ENCODE results near the gene FAM174B.

FAM174B gene

DNA sequence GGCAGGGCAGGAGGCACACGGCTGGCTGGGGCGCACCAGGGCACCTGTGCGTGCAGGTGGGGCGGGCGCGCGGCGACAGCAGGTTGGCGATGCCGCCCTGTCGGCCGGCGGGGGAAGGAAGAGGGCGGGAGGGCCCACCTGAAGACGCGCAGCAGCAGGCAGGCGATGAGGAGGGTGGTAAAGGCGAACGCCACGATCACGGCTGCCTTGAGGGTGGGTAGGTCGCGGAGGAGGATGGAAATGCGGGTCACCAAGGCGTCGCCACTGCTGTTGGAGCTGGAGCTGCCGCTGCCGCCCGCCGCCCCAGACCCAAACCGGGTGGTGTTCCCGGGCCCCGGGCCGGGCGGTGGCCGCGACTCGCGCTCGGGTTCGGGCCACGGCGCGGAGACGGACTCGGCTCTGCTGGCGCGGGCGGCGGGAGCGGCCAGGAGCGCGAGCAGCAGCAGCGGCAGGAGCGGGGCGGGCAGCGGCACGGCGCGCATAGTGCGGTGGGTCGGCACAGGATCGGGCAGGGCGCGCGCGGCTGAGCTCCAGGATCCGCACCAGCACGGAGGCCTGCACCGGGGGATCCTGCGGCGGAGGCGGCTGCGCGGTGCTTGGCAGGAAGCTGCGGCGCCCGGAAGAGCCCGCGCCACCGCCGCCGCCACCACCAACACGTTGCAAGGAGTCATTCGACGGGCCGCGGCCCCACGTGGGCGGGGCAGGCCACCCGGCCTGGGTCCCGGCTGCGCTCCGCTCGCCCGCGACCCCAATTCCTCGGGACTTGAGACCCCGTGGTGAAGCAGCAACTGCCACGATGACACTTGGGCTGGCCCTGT is at the start of gene FAM174B:
Gene FAM174B, minus strand, starts transcription at position 598 of the 818 bp plus-strand sequence.
- DNase-seq (ENCODE audit: low spot score): no peak

DNA sequence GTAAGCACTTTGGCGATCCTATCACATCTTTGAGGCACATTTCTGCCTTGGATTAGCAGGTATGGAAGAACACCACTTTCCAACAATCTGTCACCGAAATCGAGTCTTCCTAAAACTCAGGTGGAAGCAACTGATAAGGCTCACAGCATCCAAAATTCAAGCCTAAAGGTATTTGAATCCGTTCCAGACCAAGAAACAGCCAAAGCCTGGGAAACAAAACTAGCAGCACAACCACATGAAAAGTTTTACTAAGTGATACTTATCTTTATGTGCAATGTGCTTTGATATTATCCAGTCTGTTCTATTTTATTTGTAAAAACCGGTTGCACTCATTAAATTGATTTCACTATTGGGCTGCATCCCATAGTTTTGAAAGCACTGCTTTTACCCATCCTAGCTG is 40.5 kb upstream of the FAM174B start:
- no peak for DNase-seq (ENCODE audit: low spot score)

- no peak for DNase-seq (ENCODE audit: low spot score)
These were observed 38.2 kb upstream of the FAM174B start for GRCh38 chr15:92693691-92694331.

DNA sequence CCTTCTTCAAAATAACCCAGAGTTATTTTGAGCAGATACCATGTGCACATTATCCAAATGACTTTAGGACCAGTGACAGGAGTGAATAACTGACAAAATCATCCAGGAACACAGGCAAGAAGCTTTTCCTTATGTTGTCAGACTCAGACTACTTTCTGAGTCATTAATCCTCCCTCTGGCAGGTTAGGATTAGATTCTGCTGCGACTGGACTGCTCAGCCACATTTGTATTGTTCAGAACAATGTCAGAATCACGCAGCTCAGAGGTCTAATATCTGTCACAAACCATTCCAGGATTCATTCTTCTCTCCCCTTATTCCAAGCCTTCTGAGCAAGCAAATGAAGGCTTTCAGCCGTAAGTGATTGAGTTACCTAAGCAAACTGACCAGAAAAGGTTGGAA is 34.8 kb upstream of the FAM174B start:
- DNase-seq (ENCODE audit: low spot score): no peak

- no peak for DNase-seq (ENCODE audit: low spot score)
These were observed 32.2 kb upstream of the FAM174B start for GRCh38 chr15:92687746-92688145.

- DNase-seq (ENCODE audit: low spot score): no peak
These were observed 31.6 kb upstream of the FAM174B start for GRCh38 chr15:92687195-92687602.

DNA sequence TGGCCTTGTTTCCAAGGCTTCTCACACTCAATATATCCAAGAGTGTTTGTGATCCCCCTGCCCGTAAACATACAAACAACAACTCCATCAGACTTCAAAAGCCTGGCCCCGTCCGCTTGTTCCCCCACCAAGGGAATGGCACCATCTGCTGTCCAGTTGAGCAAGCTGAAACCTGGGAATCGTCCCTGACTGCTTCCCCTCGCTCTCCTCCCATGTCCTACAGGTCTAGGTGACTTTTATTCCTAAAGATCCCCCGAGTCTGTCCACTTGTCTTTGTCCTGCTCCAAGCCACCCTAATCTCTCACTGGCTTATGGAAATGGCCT is 27.9 kb upstream of the FAM174B start:
- no peak for DNase-seq (ENCODE audit: low spot score)

- no peak for DNase-seq (ENCODE audit: low spot score)
These were observed 27.4 kb upstream of the FAM174B start for GRCh38 chr15:92682741-92683510.

GRCh38 chr15:92681141-92681631 is 25.6 kb upstream of the FAM174B start:
- DNase-seq (ENCODE audit: low spot score): no peak

DNA sequence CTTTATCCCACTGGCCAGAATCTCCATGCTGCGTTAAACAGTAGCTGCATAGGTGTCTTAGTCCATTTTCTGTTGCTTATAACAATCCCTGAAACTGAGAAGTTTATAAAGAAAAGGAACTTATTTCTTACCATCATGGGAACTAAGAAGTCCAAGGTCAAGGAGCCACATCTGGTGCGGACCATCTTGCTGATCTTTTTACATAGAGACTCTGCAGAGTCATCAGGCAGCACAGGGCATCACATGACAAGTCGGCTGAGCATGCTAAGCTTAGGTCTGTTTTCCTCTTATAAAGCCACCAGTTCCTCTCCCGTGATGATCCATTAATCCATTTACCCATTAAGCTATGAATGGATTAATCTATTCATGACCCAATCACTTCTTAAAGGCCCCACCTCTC is 22.4 kb upstream of the FAM174B start:
- DNase-seq (ENCODE audit: low spot score): no peak

GRCh38 chr15:92676561-92676960 is 21.0 kb upstream of the FAM174B start:
- no peak for DNase-seq (ENCODE audit: low spot score)

DNA sequence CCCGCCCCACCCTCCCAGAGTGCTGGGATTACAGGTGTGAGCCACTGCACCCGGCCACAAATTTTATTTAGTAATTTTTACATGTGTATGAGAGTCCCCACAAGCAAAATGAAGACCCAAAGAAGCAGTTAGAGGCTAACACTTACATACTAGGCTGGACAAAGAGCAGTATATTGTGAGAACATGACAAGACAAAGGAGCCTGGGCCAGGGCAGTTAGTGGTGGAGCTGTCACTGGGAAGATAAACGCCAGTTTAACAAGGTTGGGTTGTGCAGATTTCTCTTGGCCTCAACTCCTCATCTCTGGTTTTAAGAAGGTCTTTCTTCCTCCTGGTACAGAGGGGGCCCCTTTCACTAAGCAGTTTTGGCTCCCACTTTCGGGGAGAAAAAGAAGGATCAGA is 19.9 kb upstream of the FAM174B start:
- DNase-seq (ENCODE audit: low spot score): no peak

DNA sequence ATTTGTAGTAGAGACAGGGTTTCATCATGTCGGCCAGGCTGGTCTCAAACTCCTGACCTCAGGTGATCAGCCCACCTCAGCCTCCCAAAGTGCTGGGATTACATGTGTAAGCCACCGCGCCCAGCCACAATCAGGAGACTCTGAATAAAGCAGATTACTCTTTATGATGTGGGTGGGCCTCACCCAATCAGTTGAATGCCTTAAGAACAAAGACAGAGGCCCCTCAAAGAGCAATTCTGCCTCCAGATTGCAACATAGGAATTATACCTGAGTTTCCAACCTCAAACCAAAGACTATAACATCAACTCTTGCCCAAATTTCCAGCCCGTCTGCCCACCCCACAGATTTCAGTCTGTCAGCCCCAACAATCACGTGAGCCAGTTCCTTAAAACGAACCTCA is 18.8 kb upstream of the FAM174B start:
- no peak for DNase-seq (ENCODE audit: low spot score)

GRCh38 chr15:92672102-92672501 is 16.5 kb upstream of the FAM174B start:
- DNase-seq (ENCODE audit: low spot score): no peak

- no peak for DNase-seq (ENCODE audit: low spot score)
These were observed 15.8 kb upstream of the FAM174B start for GRCh38 chr15:92671406-92671805.

DNA sequence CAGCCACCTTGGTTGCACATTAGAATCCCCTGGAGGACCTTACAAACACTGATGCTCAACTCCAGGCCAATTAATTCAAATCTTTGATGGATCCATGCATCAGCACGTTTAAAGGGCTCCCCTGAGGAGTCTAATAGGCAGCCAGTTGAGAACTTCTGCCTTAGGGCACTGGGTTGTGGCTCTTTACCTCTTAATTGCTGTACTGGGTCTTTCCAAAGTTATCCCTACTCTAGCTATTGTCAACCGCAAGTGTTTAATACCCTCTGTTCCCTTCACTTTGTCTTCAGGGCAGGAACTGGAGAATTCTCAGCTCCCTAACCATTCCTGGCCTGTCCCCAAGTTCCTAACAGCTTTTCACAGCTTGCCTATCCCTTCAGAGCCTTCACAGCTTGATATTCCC is 15.0 kb upstream of the FAM174B start:
- no peak for DNase-seq (ENCODE audit: low spot score)

DNA sequence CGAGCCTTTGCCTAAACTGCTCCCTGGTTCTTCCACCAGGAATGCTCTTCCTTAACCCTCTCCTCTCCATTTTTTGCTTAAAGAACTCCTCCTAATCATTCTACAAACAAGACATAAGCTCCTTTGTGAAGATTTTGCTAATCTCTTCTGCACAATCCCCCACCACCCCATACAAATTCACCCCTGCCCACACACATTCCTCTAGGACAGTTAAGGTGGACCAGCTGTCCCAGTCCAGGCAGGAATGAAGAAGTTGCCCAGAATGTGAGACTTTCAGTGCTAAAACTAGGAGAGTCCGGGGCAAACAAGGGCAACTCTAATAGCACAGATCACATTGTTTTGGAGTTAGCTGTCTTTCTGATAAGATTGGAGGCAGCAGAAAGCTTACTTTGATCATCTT is 13.9 kb upstream of the FAM174B start:
- DNase-seq (ENCODE audit: low spot score): no peak

GRCh38 chr15:92668620-92669019 is 13.0 kb upstream of the FAM174B start:
- DNase-seq (ENCODE audit: low spot score): no peak

DNA sequence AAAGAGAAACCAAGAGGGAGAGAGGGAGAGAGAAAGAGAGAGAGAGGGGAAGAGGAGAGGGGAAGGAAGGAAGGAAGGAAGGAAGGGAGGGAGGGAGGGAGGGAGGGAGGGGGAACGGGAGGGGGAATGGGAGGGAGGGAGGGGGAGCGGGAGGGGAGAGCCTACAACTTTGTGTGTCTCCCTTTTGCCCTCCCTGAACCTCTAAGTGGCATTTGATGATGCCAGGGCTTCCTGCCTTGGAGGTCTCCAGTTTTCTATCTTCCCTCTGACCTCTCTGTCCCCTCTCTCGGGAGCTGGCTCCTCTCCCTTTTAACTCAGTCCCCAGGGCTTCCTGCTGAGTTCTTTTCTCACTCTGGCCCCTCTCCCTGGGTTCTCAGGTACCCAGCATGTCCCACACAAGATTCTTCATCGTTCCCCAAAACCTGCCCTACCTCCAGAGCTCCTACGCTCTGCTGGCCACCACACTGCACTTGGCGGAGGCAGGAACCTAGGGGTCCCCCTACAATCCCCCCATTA is 12.5 kb upstream of the FAM174B start:
- DNase-seq (ENCODE audit: low spot score): no peak

DNA sequence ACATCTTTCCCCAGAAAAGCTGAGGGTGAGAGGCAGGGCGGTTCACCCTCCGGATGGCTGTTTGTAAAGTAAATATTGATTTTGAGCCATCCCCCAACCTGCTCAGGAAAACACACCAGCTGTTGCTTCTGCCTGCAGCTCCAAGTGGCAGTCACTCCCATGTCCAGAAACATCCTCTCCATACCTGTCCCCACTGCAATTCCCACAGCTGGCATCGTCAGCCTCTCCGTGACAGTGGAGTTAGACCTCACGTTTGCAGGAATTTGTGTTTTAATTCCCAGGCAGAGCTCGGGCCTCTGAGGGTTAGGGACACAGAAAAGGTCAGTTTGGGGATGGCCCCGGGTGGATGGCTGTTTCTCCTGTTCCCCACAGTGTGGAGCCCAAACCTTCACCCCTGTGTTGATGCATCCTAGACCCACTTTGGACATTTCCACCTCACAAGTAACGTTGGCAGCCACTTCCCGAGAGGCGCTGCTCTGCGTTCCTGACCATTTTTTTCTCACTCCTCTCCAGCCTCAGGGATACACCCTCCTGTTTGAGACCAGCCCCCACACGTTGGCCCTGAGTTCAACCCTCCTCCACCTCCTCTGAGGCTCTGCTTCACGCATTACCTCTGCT is 11.8 kb upstream of the FAM174B start:
- no peak for DNase-seq (ENCODE audit: low spot score)

DNA sequence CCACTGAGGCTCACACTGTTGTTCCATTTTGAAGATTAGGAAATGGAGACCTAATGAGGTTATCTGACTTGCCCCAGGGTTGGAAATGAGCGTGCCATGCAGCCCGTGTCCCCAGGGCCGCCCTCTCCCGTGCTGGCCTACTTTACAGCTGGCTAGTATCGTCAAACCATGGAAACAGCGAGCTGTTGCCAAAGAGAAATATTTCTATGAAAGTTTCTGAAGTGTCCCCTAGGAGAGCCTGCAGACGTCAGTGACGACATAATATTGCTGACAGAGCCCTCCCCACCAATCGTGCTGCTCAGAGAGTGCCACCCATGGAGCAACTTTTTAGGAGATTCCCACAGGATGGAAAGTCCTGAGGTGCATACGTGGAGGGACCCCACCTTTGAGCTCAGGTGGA is 11.2 kb upstream of the FAM174B start:
- no peak for DNase-seq (ENCODE audit: low spot score)

- no peak for DNase-seq (ENCODE audit: low spot score)
These were observed 9.6 kb upstream of the FAM174B start for GRCh38 chr15:92665100-92665555.
